ENCODE measurements around the gene TLX1.

GRCh38 chr10:101176577-101176976 lies 45.5 kb downstream of the TLX1 start:
- no peak for TF ChIP-seq CTCF (IDR thresholded peaks at IDR 0.05)
- no peak for TF ChIP-seq POLR2A (IDR thresholded peaks at IDR 0.05)
